Measurements from ENCODE around the gene C4B.
"Not testable (repeated sequence)": the region's sequence is repeated elsewhere in the genome, so short reads cannot be mapped to it uniquely, and the experiment has no call there.

DNA sequence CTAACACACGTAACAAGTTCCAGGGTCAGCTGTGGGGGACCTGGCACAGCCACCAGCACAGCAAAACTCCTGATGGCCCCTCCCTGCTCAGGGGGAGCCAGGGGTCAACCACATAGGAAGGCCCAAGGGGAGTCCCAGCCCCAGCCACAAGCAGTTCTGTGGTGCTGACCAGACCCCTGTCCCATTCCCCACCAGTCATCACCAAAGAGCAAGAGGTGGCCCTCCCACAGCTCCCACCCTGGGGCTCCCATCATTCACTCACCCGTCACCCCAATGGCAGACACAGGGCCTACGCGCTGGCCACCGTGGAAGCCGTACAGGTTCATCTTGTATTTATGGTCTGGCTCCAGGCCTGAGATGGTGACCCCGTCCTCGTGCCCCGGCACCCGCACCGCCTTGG is 35.1 kb downstream of the C4B start:
- TF ChIP-seq, protein P1, sequence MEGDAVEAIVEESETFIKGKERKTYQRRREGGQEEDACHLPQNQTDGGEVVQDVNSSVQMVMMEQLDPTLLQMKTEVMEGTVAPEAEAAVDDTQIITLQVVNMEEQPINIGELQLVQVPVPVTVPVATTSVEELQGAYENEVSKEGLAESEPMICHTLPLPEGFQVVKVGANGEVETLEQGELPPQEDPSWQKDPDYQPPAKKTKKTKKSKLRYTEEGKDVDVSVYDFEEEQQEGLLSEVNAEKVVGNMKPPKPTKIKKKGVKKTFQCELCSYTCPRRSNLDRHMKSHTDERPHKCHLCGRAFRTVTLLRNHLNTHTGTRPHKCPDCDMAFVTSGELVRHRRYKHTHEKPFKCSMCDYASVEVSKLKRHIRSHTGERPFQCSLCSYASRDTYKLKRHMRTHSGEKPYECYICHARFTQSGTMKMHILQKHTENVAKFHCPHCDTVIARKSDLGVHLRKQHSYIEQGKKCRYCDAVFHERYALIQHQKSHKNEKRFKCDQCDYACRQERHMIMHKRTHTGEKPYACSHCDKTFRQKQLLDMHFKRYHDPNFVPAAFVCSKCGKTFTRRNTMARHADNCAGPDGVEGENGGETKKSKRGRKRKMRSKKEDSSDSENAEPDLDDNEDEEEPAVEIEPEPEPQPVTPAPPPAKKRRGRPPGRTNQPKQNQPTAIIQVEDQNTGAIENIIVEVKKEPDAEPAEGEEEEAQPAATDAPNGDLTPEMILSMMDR (IDR thresholded peaks at IDR 0.05; ENCODE audit: poor library complexity): not testable (repeated sequence)
- not testable (repeated sequence) for TF ChIP-seq EZH2 (IDR thresholded peaks at IDR 0.05; ENCODE audit: borderline replicate concordance); EZH2phosphoT487 (IDR thresholded peaks at IDR 0.05; ENCODE audit: low read depth, severe bottlenecking, unreplicated experiment)
